ENCODE measurements around the gene KCNK3.

The KCNK3 gene

GRCh38 chr2:26691161-26691560 lies 1.4 kb upstream of the KCNK3 start:
- DNase-seq (ENCODE audit: low read depth in 2 of 2), result no peak

GRCh38 chr2:26691881-26692278 lies 642 bp upstream of the KCNK3 start:
- DNase-seq (ENCODE audit: low read depth in 2 of 2), result no peak

DNA sequence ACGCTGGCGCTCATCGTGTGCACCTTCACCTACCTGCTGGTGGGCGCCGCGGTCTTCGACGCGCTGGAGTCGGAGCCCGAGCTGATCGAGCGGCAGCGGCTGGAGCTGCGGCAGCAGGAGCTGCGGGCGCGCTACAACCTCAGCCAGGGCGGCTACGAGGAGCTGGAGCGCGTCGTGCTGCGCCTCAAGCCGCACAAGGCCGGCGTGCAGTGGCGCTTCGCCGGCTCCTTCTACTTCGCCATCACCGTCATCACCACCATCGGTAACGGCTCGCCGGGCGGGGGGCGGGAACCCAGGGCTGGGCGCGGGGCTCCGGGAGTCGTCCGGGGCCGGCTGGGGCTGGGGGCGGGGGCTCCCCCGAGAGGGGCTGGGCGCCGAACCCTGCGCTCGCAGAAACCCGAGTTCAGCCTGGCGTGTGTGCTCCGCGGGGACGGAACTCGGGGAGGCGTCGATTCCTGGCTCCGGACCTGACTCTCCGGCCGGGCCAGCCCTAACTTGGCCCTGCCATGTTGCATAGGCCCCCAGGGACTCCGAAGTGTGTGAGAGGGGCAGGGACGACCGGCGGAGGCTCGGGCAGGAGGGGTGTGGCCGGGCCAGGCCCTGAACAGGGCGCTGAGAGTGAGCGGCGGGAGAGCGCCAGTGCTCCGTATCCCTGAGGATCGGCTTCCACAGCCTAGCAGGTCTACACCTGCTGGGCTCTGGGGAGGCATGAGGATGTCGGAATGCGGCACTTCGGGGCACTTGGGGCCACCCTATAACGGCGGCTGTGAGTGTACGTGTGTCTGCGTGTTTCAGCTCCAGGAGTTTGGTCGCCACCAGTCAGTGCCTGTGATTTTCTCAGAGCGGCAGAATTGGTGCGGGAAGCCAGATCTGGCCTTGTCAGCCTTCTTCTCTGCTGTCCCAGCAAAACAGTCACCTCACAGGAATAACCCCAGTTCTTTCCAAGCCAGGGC lies 651 bp downstream of the KCNK3 start:
- DNase-seq (ENCODE audit: low read depth in 2 of 2), result no peak

- DNase-seq (ENCODE audit: low read depth in 2 of 2), result no peak
Measured at GRCh38 chr2:26694001-26694400, 1.5 kb downstream of the KCNK3 start.

- no peak for DNase-seq (ENCODE audit: low read depth in 2 of 2)
Measured at GRCh38 chr2:26696351-26696816, 3.9 kb downstream of the KCNK3 start.

DNA sequence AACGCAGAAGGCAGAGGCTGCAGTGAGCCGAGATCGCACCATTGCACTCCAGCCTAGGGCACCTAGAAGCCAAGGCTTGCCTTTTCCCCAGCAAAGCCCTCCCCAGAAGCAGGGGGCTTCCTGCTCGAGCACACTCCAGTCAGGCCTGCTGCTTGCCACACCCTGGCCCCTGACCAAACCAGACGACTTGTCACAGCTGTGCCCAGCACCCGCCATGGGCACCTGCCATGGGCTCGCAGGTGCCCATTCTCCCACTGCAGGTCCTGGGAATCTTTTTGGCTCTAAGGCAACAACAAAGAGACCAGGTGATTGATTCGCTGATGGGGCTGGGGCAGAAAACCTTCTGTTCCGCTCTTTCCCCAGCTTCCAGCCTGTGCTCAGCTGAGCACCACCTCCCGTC lies 4.9 kb downstream of the KCNK3 start:
- DNase-seq (ENCODE audit: low read depth in 2 of 2), result no peak

- DNase-seq (ENCODE audit: low read depth in 2 of 2), result no peak
Measured at GRCh38 chr2:26699295-26699694, 6.8 kb downstream of the KCNK3 start.

DNA sequence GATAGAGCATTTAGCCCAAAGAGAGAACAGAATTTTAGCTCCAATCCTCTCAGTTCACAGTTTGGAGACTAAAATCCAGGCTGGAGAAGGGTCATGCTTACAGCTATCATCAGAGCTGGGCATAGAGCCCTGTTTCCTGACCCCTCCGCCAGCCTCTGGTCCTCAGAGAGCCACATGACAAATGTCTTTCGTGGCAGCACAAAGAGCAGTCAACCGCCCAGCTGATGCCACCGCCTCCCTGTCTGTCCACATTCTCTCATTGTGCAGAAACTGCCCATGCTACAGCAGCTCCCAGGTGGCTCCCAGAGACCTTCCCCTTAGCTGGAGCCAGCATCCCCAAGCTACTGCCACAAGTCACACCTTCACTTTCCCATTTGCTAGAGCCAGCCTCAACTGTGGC lies 7.6 kb downstream of the KCNK3 start:
- DNase-seq (ENCODE audit: low read depth in 2 of 2), result no peak

DNA sequence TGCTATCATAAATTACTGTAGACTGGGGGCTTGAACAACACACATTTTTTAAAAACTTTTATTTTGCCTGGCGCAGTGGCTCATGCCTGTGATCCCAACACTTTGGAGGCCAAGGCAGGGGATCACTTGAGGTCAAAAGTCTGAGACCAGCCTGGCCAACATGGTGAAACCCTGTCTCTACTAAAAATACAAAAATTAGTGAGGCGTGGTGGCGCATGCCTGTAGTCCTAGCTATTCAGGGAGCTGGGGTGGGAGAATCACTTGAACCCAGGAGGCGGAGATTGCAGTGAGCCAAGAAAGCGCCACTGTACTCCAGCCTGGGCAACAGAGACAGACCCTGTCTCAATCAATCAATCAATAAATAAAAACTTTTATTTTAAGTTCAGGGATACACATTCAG lies 9.1 kb downstream of the KCNK3 start:
- DNase-seq (ENCODE audit: low read depth in 2 of 2), result no peak

DNA sequence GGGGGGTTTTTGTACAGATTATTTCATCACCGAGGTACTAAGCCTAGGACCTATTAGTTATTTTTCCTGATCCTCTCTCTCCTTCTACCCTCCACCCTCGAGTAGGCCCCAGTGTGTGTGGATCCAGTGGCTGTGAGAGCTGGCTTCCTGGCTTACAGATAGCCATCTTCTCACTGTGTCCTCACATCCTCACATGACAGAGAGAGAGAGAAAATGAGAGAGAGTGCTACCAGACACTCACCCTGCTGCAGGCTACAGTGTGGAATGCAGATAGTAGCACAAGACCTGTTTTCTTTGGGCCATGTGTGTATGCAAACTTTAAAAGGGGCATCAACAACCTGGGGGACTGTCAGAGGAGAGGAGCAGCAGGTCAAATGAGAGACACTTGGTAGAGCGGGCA lies 9.5 kb downstream of the KCNK3 start:
- DNase-seq (ENCODE audit: low read depth in 2 of 2), result no peak

- DNase-seq (ENCODE audit: low read depth in 2 of 2), result no peak
Measured at GRCh38 chr2:26704441-26704977, 12.0 kb downstream of the KCNK3 start.

DNA sequence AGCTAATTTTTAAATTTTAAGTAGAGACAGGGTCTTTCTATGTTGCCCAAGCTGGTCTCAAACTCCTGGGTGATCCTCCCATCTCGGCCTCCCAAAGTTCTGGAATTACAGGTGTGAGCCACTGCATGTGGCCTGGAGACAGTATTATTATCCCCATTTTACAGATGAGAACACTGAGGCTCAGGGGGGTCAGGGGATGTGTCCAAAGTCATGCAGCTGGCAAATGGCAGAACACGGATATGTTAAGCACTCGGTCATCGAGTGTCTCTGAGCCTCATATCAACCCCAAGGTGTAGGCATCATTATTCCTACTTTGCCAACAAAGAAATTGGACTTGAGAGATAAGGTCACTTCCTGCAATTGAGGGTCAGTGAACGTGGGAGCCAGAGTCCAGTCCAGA lies 12.6 kb downstream of the KCNK3 start:
- DNase-seq (ENCODE audit: low read depth in 2 of 2), result no peak

DNA sequence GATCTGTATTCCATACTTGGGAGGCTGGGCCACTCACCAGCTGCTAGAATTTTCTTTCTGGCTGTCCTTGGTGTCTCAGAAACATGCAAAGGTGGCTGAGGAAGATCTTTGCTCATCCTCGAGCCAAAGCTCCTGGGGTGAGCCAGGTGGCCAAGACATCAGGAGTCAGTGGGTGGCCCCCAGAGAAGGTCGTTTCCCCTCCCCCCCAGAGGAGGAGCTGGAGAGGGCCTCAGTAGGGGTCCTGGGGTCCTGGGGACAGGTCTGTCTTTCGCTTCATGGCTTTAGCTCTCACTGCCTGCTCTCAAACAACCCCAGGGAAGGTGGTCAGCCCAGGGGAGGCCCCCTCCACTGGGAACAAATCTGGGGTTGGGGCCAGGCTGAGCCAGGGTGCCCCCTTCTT lies 13.6 kb downstream of the KCNK3 start:
- no peak for DNase-seq (ENCODE audit: low read depth in 2 of 2)

- no peak for DNase-seq (ENCODE audit: low read depth in 2 of 2)
Measured at GRCh38 chr2:26706616-26707473, 14.3 kb downstream of the KCNK3 start.

DNA sequence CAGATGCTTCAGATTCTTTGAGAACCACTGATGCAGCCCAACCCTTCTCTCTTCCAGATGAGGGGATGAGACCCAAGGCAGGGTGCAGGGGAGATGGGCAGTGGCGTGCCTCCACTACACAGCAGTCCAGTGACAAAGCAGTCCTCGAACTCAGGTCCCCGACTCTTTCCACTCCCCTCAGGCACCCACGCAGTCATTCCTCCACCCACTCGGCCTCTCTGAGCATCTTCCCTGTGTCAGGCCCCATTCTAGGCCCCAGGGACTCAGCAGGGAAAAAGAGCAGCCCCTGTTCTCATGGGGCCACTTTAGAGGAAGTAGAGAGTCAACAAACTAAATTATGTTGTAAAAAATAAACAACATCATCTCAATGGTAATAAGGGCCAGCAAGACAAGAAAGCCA lies 15.2 kb downstream of the KCNK3 start:
- no peak for DNase-seq (ENCODE audit: low read depth in 2 of 2)

GRCh38 chr2:26708457-26708856 lies 15.9 kb downstream of the KCNK3 start:
- no peak for DNase-seq (ENCODE audit: low read depth in 2 of 2)

DNA sequence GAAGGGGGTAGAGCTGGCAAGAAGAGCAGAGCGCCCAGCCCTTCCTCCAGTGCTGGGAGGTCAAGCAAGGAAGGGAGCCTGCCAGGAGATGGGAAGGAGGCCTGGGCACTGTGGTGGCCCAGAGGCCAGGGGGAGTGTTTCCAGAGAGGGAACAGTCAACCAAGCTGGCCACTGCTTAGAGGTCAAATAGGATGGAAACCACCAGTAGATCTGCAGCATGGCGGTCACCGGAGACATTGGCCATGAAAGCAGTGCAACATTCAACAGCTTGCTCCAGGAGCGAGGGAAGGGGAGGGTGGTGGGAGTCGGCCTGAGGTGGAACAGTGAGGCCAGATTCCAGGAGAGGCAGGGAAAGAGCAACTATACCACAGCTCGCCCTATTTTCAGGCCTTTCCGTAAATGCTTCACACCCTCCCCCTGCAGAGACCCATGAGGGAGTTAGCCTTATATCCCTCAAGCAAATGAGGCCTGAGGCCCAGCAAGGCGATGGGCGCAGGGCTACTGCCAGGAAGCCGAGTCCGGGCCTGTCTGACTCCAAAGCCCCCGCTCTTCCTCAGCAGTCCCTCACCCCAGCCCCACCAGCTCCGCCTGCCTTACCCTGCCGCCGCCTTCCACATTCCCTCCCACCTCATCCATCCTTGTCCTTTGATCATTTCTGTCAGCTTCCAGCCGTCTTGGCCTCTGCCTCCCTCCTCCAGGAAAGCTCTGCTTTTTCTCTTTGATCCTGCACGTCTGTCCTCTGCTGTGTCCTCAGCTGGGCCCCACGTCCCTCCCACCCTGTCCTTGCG lies 17.0 kb downstream of the KCNK3 start:
- no peak for DNase-seq (ENCODE audit: low read depth in 2 of 2)

- DNase-seq (ENCODE audit: low read depth in 2 of 2), result no peak
Measured at GRCh38 chr2:26710145-26710544, 17.6 kb downstream of the KCNK3 start.

GRCh38 chr2:26710743-26711456 lies 18.4 kb downstream of the KCNK3 start:
- DNase-seq (ENCODE audit: low read depth in 2 of 2), result no peak

GRCh38 chr2:26711457-26712161 lies 19.1 kb downstream of the KCNK3 start:
- no peak for DNase-seq (ENCODE audit: low read depth in 2 of 2)

Measured in stimulated activated CD8-positive, alpha-beta memory T cell treated with anti-CD3 and anti-CD28 coated beads, Interleukin-7, amount 100 ng/mL, for 1 hour (primary cell).